Measurements from ENCODE around the gene SCG5.

GRCh38 chr15:32663671-32664070 is 22.2 kb downstream of the SCG5 start:
- TF ChIP-seq, protein P1, sequence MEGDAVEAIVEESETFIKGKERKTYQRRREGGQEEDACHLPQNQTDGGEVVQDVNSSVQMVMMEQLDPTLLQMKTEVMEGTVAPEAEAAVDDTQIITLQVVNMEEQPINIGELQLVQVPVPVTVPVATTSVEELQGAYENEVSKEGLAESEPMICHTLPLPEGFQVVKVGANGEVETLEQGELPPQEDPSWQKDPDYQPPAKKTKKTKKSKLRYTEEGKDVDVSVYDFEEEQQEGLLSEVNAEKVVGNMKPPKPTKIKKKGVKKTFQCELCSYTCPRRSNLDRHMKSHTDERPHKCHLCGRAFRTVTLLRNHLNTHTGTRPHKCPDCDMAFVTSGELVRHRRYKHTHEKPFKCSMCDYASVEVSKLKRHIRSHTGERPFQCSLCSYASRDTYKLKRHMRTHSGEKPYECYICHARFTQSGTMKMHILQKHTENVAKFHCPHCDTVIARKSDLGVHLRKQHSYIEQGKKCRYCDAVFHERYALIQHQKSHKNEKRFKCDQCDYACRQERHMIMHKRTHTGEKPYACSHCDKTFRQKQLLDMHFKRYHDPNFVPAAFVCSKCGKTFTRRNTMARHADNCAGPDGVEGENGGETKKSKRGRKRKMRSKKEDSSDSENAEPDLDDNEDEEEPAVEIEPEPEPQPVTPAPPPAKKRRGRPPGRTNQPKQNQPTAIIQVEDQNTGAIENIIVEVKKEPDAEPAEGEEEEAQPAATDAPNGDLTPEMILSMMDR (conservative IDR thresholded peaks at IDR 0.05; ENCODE audit: low read depth, low read length), result no peak
- no peak for TF ChIP-seq EZH2phosphoT487 (IDR thresholded peaks at IDR 0.05; ENCODE audit: borderline replicate concordance, low read length)

Measured in PC-3 (cell line).